GM11168 (cell line): ENCODE results near the gene TTC12.

ENCODE experiments used
- in situ Hi-C: fragments of 300-500 bp; cut with MboI; formaldehyde crosslinking; loops from one replicate; pipeline ENCODE4 v1.12.0; 2022; ENCODE audit warnings: low sequenced_read_pairs; ENCODE audit not compliant: unreplicated experiment

Gene TTC12

GRCh38 chr11:113315811-113316210, 1.4 kb downstream of the TTC12 start:
- in situ Hi-C loops: loop anchor here (25.0 kb wide), 1 partner anchor 446 kb away; the partner anchor contains the start of gene ZW10

- in situ Hi-C loops: loop anchor here (25.0 kb wide), 1 partner anchor 446 kb away; the partner anchor contains the start of gene ZW10
Observed at GRCh38 chr11:113316256-113316655, 1.9 kb downstream of the TTC12 start.

- in situ Hi-C loops: loop anchor here (25.0 kb wide), 1 partner anchor 445 kb away; the partner anchor contains the start of gene ZW10
Observed at GRCh38 chr11:113317339-113317738, 3.0 kb downstream of the TTC12 start.

- in situ Hi-C loops: loop anchor here (25.0 kb wide), 1 partner anchor 443 kb away; the partner anchor contains the start of gene ZW10
Observed at GRCh38 chr11:113319085-113319484, 4.7 kb downstream of the TTC12 start.

- in situ Hi-C loops: loop anchor here (25.0 kb wide), 1 partner anchor 440 kb away; the partner anchor contains the start of gene ZW10
Observed at GRCh38 chr11:113322158-113322557, 7.8 kb downstream of the TTC12 start.

GRCh38 chr11:113324250-113324649, 9.9 kb downstream of the TTC12 start:
- in situ Hi-C loops: loop anchor here (25.0 kb wide), 1 partner anchor 438 kb away; the partner anchor contains the start of gene ZW10

- in situ Hi-C loops: no loop called here
Observed at GRCh38 chr11:113329725-113330124, 15.3 kb downstream of the TTC12 start.

- in situ Hi-C loops: no loop called here
Observed at GRCh38 chr11:113331441-113331840, 17.1 kb downstream of the TTC12 start.

GRCh38 chr11:113332023-113332422, 17.6 kb downstream of the TTC12 start:
- in situ Hi-C loops: no loop called here

- in situ Hi-C loops: no loop called here
Observed at GRCh38 chr11:113332638-113333329, 18.4 kb downstream of the TTC12 start.

- in situ Hi-C loops: no loop called here
Observed at GRCh38 chr11:113334183-113334582, 19.8 kb downstream of the TTC12 start.

GRCh38 chr11:113338730-113339129, 24.3 kb downstream of the TTC12 start:
- in situ Hi-C loops: no loop called here

GRCh38 chr11:113339929-113340589, 25.7 kb downstream of the TTC12 start:
- in situ Hi-C loops: no loop called here

GRCh38 chr11:113341388-113342165, 27.2 kb downstream of the TTC12 start:
- in situ Hi-C loops: no loop called here

- in situ Hi-C loops: no loop called here
Observed at GRCh38 chr11:113345978-113346377, 31.6 kb downstream of the TTC12 start.

- in situ Hi-C loops: no loop called here
Observed at GRCh38 chr11:113349528-113349927, 35.1 kb downstream of the TTC12 start.

- in situ Hi-C loops: no loop called here
Observed at GRCh38 chr11:113350336-113351067, 36.1 kb downstream of the TTC12 start.

GRCh38 chr11:113351068-113351450, 36.7 kb downstream of the TTC12 start:
- in situ Hi-C loops: no loop called here

- in situ Hi-C loops: no loop called here
Observed at GRCh38 chr11:113351480-113351879, 37.1 kb downstream of the TTC12 start.

GRCh38 chr11:113356203-113356602, 41.8 kb downstream of the TTC12 start:
- in situ Hi-C loops: no loop called here
